Activated naive CD8-positive, alpha-beta T cell treated with anti-CD3 and anti-CD28 coated beads for 36 hours (primary cell): ENCODE measurements around the gene GLI3. TPM values are rescaled to one million over a fixed set of nuclear protein-coding genes. Genes with fewer than 3 reads are reported as not detected.

Experiments used
- DNase-seq: peaks from one replicate; pipeline ENCODE4 v3.0.0; 2021
- H3K27ac Mint-ChIP-seq: one replicate; pipeline ENCODE4 v1.8.0; 2022; ENCODE audit warnings: mild to moderate bottlenecking, moderate library complexity, mixed read lengths
- H3K27me3 Mint-ChIP-seq: one replicate; pipeline ENCODE4 v1.8.0; 2022; ENCODE audit warnings: mild to moderate bottlenecking, mixed read lengths
- H3K36me3 Mint-ChIP-seq: one replicate; pipeline ENCODE4 v1.8.0; 2021; ENCODE audit warnings: mild to moderate bottlenecking, mixed read lengths
- H3K4me1 Mint-ChIP-seq: one replicate; pipeline ENCODE4 v1.8.0; 2021; ENCODE audit warnings: mixed read lengths
- H3K4me3 Mint-ChIP-seq: one replicate; pipeline ENCODE4 v1.8.0; 2022; ENCODE audit warnings: mild to moderate bottlenecking, moderate library complexity, mixed read lengths
- H3K9me3 Mint-ChIP-seq: one replicate; pipeline ENCODE4 v1.8.0; 2022; ENCODE audit warnings: mixed read lengths
- total RNA-seq, 2 experiments: library from RNA; stranded (reverse); gene quantifications; one replicate each; pipeline ENCODE4 v1.2.3, GENCODE V29; 2021

Gene GLI3
- total RNA-seq, 2 experiments from 2014 or later: not detected

DNA sequence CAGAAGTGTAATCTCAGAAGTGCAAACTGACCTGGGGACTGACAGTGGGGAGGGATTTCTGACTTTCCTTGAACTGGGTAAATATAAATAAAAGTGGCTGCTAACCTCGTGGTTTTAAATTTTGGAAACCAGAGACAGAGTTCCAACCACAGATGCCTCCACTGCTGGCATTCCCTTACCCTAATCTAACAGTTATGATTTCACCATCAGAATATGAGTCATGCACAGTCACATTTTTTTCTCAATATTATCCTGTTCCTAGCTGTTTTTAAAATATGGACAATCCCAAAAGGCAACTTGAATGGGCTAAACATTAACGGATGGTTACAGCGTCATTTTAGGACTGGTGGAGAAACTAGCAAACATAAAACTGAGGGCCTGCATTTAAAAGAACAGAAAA, 269.9 kb downstream of the GLI3 start:
- Mint-ChIP-seq H3K4me3 (no peak overlapping the region), H3K4me1 (no peaks in the 10 kb centered on the region), H3K9me3 (no peaks in the 10 kb centered on the region), H3K27me3 (peaks cover 7% of the 10 kb centered on the region), H3K36me3 (no peaks in the 10 kb centered on the region), H3K27ac (no peak overlapping the region)
- no peak for DNase-seq

DNA sequence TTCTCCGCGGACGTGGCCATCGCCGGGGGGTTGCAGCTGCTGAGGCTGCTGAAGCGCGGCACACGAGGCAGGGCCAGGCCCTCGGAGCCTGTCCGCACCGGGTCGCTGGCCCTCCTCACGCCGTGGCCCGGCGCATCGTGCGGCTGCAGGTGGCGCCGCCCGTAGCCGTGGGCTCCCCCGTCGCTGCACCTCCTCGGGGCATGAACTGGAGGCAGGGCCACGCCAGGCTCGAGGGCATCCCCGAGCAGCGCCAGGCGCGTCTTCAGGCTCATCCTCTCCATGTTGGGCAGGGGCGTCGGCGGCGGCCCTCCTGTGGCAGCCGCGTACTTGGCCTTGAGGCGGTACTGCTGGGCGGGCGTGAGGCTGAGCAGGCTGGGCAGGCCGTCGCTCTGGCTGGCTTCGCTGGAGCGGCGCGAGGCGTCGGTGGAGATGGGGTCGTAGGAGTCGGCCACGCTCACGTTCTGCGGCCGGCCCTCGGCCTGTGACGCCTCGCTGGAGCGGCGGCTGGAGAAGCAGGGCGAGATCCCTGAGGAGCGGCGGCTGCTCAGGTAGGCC, 271.0 kb downstream of the GLI3 start:
- no peaks in the 10 kb centered on the region for H3K4me1 Mint-ChIP-seq
- no peak overlapping the region for H3K27ac Mint-ChIP-seq
- H3K36me3 Mint-ChIP-seq: no peaks in the 10 kb centered on the region
- no peaks in the 10 kb centered on the region for H3K9me3 Mint-ChIP-seq
- no peak for DNase-seq
- peaks cover 7% of the 10 kb centered on the region for H3K27me3 Mint-ChIP-seq
- H3K4me3 Mint-ChIP-seq: no peak overlapping the region

DNA sequence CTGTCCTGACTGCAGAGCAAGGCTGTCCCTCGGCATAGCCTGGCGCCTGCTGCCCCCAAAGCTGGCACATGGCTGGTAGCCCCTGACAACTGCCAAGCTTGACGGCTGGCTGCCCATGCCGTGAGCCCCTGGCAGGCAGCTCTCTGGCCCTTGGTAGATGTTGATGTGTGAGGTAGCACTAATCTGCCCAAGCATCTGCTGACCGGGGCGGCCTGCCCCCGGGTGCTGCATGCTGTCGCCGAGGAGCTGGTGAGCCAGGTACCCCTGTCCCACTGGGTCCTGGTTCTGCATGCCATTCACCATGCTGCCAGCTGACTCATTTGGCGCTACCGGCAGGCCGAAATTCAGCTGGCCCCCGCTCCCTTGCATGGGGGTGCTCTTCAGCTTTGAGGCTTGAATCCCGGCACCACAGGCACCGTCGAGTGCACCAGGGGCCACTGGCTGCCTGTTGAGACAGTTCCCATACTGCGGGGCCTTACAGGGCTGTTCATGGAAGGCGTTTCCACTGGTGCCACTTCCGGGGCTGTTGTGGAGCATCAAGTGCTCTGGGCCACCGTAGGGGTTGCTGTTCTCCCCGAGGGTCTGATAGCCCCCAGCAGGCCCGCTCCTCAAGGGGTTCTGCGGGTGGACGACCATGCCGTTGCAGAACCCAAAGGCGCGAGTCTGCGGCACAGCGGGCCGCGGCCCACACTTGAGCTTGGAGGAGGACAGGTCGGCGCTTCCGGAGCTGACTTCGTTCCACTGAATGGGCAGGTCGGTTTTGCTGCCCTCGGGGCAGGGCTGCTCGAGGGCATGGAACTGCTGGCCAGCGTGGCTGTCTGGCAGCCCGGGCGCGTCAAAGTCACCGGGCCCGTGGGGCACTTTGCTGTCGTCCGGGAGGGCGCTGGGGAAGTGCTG, 271.9 kb downstream of the GLI3 start:
- Mint-ChIP-seq H3K27ac (no peak overlapping the region), H3K36me3 (no peaks in the 10 kb centered on the region), H3K9me3 (no peaks in the 10 kb centered on the region), H3K4me3 (no peak overlapping the region), H3K27me3 (peaks cover 12% of the 10 kb centered on the region), H3K4me1 (no peaks in the 10 kb centered on the region)
- DNase-seq: no peak

DNA sequence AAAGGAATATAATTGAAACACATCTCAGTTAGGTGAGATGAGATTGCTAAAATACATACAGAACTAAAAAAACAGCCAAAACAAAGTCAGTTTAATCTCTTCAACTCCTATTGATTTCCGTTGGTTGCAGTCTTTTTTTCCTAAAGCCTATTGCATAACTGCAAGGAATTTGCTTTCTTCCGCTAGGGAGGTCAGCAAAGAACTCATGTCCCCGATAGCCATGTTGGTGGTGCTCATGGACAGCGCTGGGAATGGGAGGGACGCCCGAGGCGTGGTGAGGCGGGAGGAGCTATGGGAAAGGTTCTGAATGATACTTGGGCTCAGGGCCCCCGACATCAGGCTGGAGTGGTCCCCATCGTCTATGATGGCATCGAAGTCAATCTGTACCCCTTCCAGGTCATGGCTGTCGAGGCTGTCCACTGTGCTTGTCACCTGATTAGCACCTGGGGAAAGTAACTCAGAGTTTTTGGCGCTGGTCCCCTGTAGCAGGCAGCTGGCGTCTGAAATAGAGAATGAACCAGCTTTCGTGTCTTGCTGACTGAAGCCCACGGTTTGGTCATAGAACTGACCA, 272.7 kb downstream of the GLI3 start:
- peaks cover 20% of the 10 kb centered on the region for H3K27me3 Mint-ChIP-seq
- no peak for DNase-seq
- no peak overlapping the region for H3K27ac Mint-ChIP-seq
- H3K4me3 Mint-ChIP-seq: no peak overlapping the region
- H3K36me3 Mint-ChIP-seq: no peaks in the 10 kb centered on the region
- no peaks in the 10 kb centered on the region for H3K4me1 Mint-ChIP-seq
- no peaks in the 10 kb centered on the region for H3K9me3 Mint-ChIP-seq

DNA sequence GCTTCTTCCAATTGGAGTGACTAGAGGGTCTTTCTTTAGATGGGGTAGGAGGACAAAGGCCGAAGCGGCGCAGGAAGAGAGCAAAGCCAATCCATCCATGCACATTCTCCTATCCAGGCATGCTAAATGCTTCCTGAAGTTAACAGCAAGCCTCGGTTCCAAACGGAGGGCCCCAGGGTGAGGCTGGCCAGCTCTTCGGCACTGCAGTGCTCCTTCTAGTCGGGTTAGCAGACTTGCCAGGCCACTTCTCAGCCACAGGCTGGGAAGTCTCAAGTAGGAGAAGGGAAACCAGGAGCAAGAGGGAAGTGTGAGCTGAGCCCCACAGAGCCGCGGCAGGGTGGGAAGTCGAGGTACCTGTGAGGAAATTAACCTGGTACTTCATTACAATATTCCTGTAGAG, 280.3 kb downstream of the GLI3 start:
- no peak overlapping the region for H3K27ac Mint-ChIP-seq
- no peak overlapping the region for H3K4me3 Mint-ChIP-seq
- DNase-seq: no peak
- no peaks in the 10 kb centered on the region for H3K4me1 Mint-ChIP-seq
- H3K9me3 Mint-ChIP-seq: no peaks in the 10 kb centered on the region
- H3K27me3 Mint-ChIP-seq: peaks cover 46% of the 10 kb centered on the region
- no peaks in the 10 kb centered on the region for H3K36me3 Mint-ChIP-seq

DNA sequence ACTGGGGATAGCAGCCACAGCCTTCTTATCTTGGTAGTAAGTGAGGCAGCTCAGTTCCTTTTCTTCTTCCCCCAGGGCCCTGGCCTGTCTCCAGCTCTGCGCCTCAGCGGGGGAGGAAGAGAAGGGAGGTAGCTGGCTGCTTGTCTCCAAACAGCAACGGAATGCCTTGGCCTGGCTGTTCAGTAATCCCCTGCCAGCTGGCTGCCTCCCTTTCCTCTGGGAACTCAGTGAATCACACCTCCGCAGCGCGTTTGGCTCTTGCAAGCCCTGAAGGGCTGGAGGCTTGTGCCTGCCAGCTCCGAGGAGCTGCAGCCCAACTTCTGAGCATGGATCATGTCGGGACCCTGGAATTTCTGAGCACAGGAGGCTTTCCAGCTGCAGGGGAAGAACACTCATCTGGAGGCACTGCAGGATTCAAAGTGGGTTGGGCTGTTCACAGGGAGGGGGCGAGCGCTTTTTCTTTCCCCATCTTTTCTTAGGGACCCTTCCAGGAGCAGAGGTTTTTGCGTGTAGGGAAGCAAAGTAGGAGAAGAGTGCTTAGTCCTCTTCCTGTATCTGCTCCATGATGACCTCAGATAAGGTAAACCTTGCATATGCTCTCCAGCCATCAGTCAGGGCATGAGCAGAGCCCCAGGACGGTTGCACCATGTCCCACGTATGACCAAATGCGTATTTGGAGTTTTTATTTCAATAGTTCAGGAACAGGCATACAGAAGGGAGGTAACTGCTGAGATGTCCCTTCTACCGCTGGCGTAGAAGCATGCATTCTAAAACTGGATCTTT, 280.9 kb downstream of the GLI3 start:
- Mint-ChIP-seq H3K4me1 (no peaks in the 10 kb centered on the region), H3K9me3 (no peaks in the 10 kb centered on the region)
- no peak for DNase-seq

DNA sequence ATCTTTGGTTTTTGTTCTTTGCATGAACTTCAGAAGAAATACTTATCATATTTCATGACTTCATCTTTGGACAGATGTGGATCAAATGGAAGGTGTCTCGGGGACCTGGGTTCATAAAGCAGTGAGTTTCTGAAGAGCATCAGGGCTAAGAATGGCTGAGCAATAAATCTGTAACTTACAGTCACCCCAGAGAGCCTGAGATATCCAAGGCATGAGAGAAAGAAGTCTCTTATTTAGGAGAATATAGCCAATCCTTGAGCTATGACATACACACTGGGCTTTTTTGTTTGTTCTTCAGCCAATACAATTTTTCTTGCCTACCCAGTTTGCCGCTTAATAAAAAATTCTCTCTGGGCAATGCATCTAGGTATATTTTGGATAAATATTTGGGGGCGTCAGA, 281.6 kb downstream of the GLI3 start:
- Mint-ChIP-seq H3K4me3 (no peak overlapping the region), H3K4me1 (no peaks in the 10 kb centered on the region), H3K36me3 (no peaks in the 10 kb centered on the region), H3K27ac (no peak overlapping the region), H3K27me3 (peaks cover 44% of the 10 kb centered on the region), H3K9me3 (no peaks in the 10 kb centered on the region)
- no peak for DNase-seq

More for the DNA sequence above, 280.9 kb downstream of the GLI3 start:
- no peak overlapping the region for H3K4me3 Mint-ChIP-seq
- H3K27ac Mint-ChIP-seq: no peak overlapping the region
- H3K27me3 Mint-ChIP-seq: peaks cover 46% of the 10 kb centered on the region
- no peaks in the 10 kb centered on the region for H3K36me3 Mint-ChIP-seq

DNA sequence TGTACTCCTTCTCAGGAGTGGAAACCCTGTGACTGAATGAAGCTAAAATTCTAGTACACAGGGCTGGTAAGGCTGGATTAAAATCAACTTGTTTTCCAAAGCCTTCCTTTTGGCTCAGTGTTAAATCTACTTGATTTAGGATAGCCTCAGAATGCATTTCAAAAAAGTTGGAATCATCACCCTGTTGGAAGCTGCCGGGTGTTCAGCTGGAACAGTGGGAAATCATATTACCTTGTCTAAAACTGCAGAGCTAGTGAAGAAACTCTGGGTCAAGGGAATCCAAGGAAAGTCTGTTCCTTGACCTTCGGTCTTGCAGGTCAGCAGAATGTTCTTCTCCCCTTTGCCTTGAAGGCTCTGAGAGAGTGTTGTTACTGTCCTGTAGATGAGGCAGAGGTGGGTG, 282.0 kb downstream of the GLI3 start:
- no peak for DNase-seq
- Mint-ChIP-seq H3K36me3 (no peaks in the 10 kb centered on the region), H3K4me3 (no peak overlapping the region), H3K27me3 (peaks cover 43% of the 10 kb centered on the region), H3K9me3 (no peaks in the 10 kb centered on the region), H3K4me1 (no peaks in the 10 kb centered on the region), H3K27ac (no peak overlapping the region)

DNA sequence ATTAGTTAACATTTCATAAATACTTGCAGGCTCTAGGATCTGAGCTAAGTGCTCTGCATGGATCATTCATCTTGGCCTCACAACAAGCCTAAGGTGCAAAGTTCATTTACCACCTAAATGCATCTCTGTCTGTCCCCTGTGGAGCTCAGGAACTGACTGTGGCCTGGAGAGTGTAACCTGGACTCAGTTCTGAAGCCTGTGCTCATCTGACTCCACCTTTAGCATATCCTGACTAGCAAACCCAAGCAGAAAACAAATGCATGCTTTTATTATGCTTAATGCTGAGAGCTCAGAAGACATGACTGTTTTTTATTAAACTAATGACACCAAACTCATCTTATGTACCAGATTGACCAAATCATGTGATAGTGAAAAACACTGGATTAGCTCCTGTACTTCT, 288.5 kb downstream of the GLI3 start:
- Mint-ChIP-seq H3K9me3 (no peaks in the 10 kb centered on the region), H3K4me1 (no peaks in the 10 kb centered on the region), H3K27ac (no peak overlapping the region), H3K4me3 (no peak overlapping the region), H3K27me3 (peaks cover 12% of the 10 kb centered on the region), H3K36me3 (no peaks in the 10 kb centered on the region)
- DNase-seq: no peak

DNA sequence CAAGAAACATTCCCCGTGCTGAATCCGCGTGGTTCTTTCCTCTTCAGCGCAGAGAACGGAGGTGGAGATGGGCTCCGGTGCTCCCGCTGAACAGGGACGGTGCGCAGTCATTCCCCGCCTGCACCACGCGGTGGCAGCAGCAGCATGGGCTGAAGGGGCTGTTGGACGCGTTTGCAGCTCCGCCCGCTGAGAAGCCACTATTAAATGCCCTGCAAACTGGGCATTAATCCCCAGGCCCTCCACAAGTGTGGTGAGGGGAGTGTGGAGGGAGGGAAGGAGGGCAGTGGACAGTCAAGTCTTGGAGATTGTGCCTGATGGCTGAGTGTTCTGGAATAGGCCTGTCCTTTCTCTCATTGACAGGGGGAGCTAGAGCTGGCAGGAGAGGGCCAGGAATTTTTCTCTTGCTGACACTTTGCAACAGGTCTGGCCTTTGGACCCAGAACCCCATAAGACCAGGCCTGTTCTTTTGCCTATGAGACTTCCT, 293.9 kb downstream of the GLI3 start:
- Mint-ChIP-seq H3K27me3 (peaks cover 41% of the 10 kb centered on the region), H3K27ac (no peak overlapping the region)

DNA sequence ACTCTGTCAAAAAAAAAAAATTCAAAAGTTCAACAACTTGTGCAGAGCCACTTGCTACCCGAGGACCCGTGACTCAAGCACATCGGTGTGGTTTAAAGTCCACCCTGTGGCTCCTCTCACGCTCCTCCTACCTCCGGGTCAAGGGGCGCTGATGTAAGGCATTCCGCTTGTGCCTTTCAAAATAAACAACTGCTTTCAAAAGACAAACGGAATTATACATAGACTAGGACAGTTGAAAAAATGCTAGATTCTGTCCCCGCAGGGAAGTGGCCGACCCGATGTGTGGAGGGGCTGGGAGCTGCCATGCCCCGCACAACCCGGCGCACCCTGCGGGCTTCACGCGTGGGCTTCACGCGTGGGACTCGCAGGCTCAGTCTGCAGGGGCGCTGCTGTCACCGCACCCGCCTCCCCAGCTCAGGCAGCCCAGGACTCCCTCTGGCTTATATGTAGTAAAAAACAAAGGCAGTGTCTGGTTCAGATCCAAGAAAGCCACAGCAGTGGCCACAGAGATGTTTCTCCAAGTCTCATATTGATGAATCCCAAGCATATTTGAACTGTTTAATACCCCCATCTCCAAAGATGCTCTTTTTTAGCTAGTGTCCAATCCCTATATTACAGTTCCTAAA, 294.4 kb downstream of the GLI3 start:
- Mint-ChIP-seq H3K36me3 (no peaks in the 10 kb centered on the region), H3K4me3 (no peak overlapping the region), H3K4me1 (peaks cover 11% of the 10 kb centered on the region), H3K27ac (no peak overlapping the region), H3K9me3 (no peaks in the 10 kb centered on the region), H3K27me3 (peaks cover 41% of the 10 kb centered on the region)
- DNase-seq: no peak

More for the DNA sequence above, 293.9 kb downstream of the GLI3 start:
- H3K4me1 Mint-ChIP-seq: peaks cover 11% of the 10 kb centered on the region
- DNase-seq: peak; percentile 74
- no peaks in the 10 kb centered on the region for H3K36me3 Mint-ChIP-seq
- H3K9me3 Mint-ChIP-seq: no peaks in the 10 kb centered on the region
- no peak overlapping the region for H3K4me3 Mint-ChIP-seq

DNA sequence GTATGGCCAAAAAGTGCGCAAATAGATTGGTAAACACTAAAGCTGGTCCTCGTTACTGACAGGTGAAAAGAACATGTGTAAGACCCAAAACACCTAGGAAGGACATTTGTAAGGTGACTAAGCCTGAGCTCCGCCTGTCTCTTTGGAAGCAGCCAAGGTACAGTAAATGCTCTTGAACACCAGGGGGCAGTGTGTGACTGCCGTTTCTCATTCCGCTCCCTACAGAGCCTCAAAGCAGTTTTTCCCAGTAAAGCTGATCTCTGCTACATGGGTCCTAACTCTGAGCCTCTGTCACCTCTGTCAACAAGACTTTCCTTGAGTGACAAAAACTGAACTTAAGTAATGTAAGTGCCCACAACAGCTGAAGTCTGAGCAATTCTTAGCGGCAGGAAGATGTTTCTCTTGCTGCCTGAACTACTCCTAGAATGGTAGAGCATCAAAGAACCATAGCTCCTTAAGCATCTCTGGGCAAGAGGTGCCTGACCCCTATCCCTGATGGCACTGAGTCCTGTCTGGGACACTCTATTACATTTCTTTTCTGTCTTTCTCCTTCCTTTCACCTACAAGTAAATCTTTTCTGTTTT, 296.2 kb downstream of the GLI3 start:
- no peak overlapping the region for H3K4me3 Mint-ChIP-seq
- DNase-seq: peak; percentile 38
- peaks cover 11% of the 10 kb centered on the region for H3K4me1 Mint-ChIP-seq
- no peaks in the 10 kb centered on the region for H3K36me3 Mint-ChIP-seq
- H3K27me3 Mint-ChIP-seq: peaks cover 54% of the 10 kb centered on the region
- H3K27ac Mint-ChIP-seq: peak overlapping the region; percentile 11
- H3K9me3 Mint-ChIP-seq: no peaks in the 10 kb centered on the region

DNA sequence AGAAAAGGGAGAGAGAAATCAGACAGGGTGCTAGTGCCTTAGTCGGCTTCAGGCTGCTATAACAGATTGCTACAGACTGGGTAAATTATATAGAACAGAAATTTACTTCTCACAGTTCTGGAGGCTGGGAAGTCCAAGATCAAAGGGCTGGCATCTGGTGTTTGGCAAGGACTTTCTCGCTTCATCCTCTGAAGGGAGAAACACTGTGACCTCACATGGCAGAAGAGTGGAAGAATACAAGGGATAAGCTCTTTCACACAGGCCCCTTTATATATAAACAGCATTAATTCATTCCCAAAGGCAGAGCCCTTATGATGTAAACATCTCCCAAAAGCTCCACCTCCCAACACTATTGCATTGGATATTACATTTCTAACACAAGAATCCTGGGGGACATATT, 298.6 kb downstream of the GLI3 start:
- H3K9me3 Mint-ChIP-seq: no peaks in the 10 kb centered on the region
- peaks cover 11% of the 10 kb centered on the region for H3K4me1 Mint-ChIP-seq
- peaks cover 52% of the 10 kb centered on the region for H3K27me3 Mint-ChIP-seq
- H3K36me3 Mint-ChIP-seq: no peaks in the 10 kb centered on the region
- H3K27ac Mint-ChIP-seq: no peak overlapping the region
- no peak overlapping the region for H3K4me3 Mint-ChIP-seq
- DNase-seq: no peak

DNA sequence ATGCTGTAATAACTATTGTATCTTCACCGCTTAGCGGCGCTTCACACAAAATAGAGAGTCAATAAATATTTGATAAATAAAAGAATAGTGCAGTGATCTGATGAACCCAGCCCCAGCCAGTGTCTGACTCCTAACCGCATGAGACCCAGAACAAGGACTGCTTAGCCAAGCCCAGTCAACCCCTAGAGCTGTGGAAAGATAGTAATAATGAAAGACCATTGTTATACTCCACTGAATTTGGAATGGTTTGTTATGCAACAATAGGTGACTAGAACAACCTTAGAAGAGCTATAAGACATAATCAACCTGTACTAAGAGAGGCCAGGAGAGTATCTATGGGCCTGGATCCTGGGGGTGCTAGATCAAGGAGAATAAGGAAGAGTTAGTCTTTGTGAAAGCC, 303.6 kb downstream of the GLI3 start:
- Mint-ChIP-seq H3K36me3 (no peaks in the 10 kb centered on the region), H3K4me1 (peaks cover 5% of the 10 kb centered on the region), H3K4me3 (no peak overlapping the region), H3K9me3 (no peaks in the 10 kb centered on the region), H3K27me3 (peaks cover 38% of the 10 kb centered on the region), H3K27ac (no peak overlapping the region)
- no peak for DNase-seq
